HG02623 (cell line): ENCODE measurements around the gene GADD45G.

Source experiments
- ATAC-seq: cut with Tn5 transposase; IDR thresholded peaks from one replicate; pipeline ENCODE4 v1.9.1; 2021; ENCODE audit warnings: moderate library complexity; ENCODE audit not compliant: unreplicated experiment

The GADD45G gene

GRCh38 chr9:89648247-89649000 lies 43.6 kb downstream of the GADD45G start:
- no peak for ATAC-seq

DNA sequence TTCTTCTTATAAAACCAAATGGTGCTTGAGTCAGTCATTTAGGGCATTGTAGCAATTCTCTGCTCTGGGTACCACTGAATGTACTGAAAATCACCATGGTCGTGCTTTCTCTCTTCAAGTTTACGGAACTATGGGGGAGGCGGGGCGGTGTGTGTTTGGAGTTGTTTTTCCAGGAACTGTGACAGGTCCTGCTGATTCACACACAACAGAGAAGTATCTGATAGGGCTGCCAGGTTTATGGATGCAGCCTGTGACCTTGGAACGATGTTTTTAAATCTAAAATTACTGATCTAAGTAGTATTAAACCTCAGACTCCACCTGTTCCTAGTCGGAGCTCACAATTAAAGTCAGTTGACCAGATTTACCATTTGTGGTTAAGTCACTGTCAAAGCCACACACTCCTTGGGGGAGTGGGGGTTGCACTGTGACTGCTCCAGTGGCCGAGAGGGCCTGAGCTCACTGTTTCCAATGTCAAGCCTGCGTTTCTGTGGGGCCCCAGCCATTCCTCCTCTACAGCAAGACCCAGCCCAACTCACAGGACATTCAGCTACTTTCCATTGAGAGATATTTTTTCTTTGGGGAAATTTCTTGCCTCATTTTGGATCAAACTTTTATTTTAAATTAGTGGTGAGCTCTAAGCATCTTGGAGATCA lies 44.4 kb downstream of the GADD45G start:
- ATAC-seq = no peak

GRCh38 chr9:89654025-89654662 lies 49.3 kb downstream of the GADD45G start:
- no peak for ATAC-seq

DNA sequence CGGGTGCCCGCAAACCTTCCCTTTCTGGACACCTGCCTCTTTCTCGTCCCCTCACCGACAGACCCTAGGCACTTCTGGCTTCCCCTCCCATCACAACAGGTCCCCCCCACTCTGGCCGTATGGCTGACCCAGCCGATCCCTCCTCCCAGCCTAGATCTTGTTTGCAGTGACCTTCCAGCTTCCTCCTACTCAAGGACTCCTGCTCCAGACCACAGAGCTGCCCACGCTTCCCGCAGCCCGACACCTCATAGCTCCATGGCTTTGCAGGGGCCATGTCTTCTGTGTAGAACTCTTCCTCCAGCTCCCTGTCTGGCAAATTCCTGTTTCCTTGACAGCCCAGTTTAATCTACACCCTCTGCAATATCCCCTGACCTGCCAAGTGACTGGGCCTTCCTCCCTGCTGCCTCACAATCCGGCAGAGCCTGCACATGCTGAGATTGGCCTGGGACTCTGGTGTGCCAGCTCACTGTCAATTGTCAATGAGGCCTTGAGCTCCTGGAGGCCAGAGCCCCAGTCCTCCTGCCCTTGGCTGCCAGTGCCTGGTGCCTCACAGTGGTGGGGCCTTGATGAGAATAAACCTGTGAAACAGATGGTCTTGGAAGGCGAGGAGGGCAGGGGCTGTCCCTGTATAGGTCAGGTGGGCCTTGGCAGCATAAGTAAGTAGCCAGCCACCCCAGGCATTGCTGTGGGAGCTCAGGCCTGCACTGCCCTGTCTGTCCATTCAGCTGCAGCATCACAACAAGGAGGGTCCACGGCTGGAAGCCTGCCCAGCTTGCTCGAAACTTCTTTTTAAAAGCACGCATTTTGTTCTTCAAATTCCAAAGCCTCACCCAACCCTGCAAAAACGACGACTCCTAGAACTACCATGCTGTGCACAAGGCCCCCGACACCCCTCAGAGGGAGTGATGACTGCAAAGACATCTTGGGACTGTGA lies 50.5 kb downstream of the GADD45G start:
- no peak for ATAC-seq
